Spinal cord (tissue), 10 donors: Measurements from ENCODE around the gene TMPRSS9. TPM values are rescaled to one million over a fixed set of nuclear protein-coding genes. Genes with fewer than 3 reads are reported as not detected.
"Not testable (repeated sequence)": the region's sequence is repeated elsewhere in the genome, so short reads cannot be mapped to it uniquely, and the experiment has no call there.

ENCODE experiments used
- DNase-seq, 6 donors: peaks; one replicate each; pipeline versions ENCODE4 v3.0.0 to v3.0.0-alpha.2; 2013 to 2015; ENCODE audit warnings: low spot score in 6 of 6, low read depth in 4 of 6
- H3K27ac ChIP-seq: one replicate; pipeline ENCODE4 v1.5.1; 2013; ENCODE audit warnings: low read depth, low read length, control low read depth
- H3K27me3 ChIP-seq: one replicate; pipeline ENCODE4 v1.6.1; 2013; ENCODE audit warnings: low read length; ENCODE audit not compliant: control insufficient read depth, insufficient read depth
- H3K36me3 ChIP-seq: one replicate; pipeline ENCODE4 v1.6.1; 2013; ENCODE audit warnings: low read length; ENCODE audit not compliant: control insufficient read depth, insufficient read depth
- H3K4me1 ChIP-seq: one replicate; pipeline ENCODE4 v1.6.1; 2013; ENCODE audit warnings: low read length; ENCODE audit not compliant: control insufficient read depth, insufficient read depth
- H3K4me3 ChIP-seq: one replicate; pipeline ENCODE4 v1.5.1; 2013; ENCODE audit warnings: low read depth, low read length, control low read depth
- H3K9me3 ChIP-seq: one replicate; pipeline ENCODE4 v1.6.1; 2013; ENCODE audit warnings: low read length; ENCODE audit not compliant: control insufficient read depth, insufficient read depth
- WGBS: methylation state at CpG from one replicate; pipeline ENCODE4 v1.1.5; 2013; ENCODE audit warnings: missing lambda C conversion rate; ENCODE audit not compliant: insufficient coverage; 5-methylcytosine and 5-hydroxymethylcytosine counted together
- polyA plus RNA-seq, 2 donors: library from polyadenylated mRNA; unstranded; fragments of 120-200 nt; gene quantifications; one replicate each; pipeline ENCODE4 v1.2.1, GENCODE V29; 2013; ENCODE audit not compliant: insufficient read length in 2 of 2
- total RNA-seq, 2 donors: library from RNA; depleted of rRNA in 1 of 2; stranded (reverse); fragments of 120-200 nt in 1 of 2; fragments of >200 nt in 1 of 2; gene quantifications; one replicate each; pipeline versions ENCODE4 v1.2.3 to v1.2.4, GENCODE V29; 2013 to 2014
- donor health status: healthy.

TMPRSS9 gene
- total and polyA plus RNA-seq, 4 donors: 0.33 to 3.8 (median 1.4) TPM

DNA sequence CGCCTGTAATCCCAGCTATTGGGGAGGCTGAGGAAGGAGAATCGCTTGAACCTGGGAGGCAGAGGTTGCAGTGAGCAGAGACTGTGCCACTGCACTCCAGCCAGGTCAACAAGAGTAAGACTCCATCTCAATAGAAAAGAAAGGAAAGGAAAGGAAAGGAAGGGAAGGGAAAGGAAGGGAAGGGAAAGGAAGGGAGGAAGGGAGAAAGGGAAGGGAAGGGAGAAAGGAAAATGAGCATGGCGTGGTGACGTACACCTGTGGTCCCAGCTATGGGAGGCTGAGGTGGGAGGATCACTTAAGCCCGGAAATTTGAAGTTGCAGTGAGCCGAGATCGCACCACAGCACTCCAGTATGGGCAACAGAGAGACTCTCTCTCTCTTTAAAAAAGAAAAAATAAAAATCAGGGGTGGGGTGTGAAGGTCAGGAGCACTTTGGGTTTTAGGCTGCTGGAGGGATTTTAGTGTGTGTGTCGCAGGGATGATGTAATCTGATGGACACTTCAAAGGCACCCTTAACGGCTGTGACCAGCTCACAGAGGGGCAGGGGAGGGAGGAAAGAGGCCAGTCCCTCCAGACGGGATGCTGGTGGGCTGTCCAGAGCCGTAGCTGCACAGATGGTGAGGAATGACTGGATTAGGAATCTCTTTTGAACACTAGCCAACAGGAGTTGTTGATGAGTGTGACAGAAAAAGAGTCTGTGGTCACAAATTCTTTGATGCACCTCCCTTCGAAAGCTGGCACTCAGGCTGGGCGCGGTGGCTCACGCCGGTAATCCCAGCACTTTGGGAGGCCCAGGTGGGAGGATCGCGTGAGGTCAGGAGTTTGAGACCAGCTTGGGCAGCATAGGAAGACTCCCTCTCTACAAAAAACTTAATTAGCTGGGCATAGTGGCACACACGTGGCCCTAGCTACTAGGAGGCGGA lies 27.6 kb downstream of the TMPRSS9 start:
- 67% methylated on average over 14 of the region's 20 CpGs for WGBS
- DNase-seq: no peak
- H3K4me1 ChIP-seq: peaks cover 11% of the 10 kb centered on the region
- H3K36me3 ChIP-seq: no peaks in the 10 kb centered on the region
- no peaks in the 10 kb centered on the region for H3K27me3 ChIP-seq
- H3K9me3 ChIP-seq: no peaks in the 10 kb centered on the region
- no peak overlapping the region for H3K4me3 ChIP-seq
- no peak overlapping the region for H3K27ac ChIP-seq

DNA sequence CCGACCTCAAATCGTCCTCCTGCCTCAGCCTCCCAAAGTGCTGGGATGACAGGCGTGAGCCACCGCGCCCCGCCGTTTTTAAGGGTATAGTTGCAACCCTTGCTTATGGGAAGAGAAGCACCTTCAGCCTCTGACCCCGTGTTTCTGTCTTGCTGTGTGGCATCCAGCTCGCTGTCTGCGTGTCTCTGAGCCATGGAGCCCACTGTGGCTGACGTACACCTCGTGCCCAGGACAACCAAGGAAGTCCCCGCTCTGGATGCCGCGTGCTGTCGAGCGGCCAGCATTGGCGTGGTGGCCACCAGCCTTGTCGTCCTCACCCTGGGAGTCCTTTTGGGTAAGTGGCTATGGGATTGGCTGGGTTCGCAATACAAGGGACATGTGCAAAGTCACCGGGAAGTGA lies 29.5 kb downstream of the TMPRSS9 start:
- Histone ChIP-seq H3K9me3 (no peaks in the 10 kb centered on the region), H3K4me1 (peaks cover 5% of the 10 kb centered on the region), H3K27ac (no peak overlapping the region), H3K36me3 (no peaks in the 10 kb centered on the region), H3K4me3 (no peak overlapping the region), H3K27me3 (no peaks in the 10 kb centered on the region)
- no peak for DNase-seq
- 88% methylated on average over 21 of the region's 21 CpGs for WGBS

GRCh38 chr19:2391118-2391725 lies 31.2 kb downstream of the TMPRSS9 start:
- H3K36me3 ChIP-seq: no peaks in the 10 kb centered on the region
- H3K4me1 ChIP-seq: no peaks in the 10 kb centered on the region
- peak in 5 of 6 donors; percentile 9 to 91 (median 49) for DNase-seq
- H3K27me3 ChIP-seq: no peaks in the 10 kb centered on the region
- no peak overlapping the region for H3K27ac ChIP-seq
- H3K9me3 ChIP-seq: no peaks in the 10 kb centered on the region
- WGBS: 0% methylated on average over 4 of the region's 10 CpGs
- no peak overlapping the region for H3K4me3 ChIP-seq

DNA sequence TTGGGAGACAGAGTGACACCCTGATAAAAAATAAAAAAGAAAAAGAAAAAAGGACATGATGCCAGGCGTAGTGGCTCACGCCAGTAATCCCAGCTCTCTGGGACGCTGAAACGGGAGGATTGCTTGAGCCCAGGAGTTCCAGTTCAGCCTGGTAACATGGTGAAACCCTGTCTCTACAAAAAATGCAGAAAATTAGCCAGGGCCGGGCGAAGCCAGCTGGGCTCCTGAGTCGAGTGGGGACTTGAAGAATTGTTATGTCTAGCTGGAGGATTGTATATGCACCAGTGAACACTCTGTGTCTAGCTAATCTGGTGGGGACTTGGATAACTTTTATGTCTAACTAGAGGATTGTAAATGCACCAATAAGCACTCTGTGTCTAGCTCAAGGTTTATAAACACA lies 32.3 kb downstream of the TMPRSS9 start:
- peak in 1 of 6 donors; percentile 16 for DNase-seq
- Histone ChIP-seq H3K4me3 (no peak overlapping the region), H3K4me1 (no peaks in the 10 kb centered on the region), H3K27ac (no peak overlapping the region), H3K27me3 (no peaks in the 10 kb centered on the region), H3K36me3 (no peaks in the 10 kb centered on the region), H3K9me3 (no peaks in the 10 kb centered on the region)
- WGBS: 35% methylated on average over 7 of the region's 7 CpGs

DNA sequence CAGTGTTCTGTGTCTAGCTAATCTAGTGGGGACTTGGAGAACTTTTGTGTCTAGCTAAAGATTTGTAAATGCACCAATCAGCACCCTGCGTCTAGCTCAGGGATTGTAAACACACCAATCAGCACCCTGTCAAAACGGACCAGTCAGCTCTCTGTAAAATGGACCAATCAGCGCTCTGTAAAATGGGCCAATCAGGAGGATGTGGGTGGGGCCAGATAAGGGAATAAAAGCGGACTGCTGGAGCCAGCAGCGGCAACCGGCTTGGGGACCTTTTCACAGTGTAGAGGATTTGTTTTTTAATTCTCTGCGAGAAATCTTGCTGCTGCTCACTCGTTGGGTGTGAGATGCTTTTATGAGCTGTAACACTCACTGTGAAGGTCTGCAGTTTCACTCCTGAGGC lies 32.8 kb downstream of the TMPRSS9 start:
- H3K27me3 ChIP-seq, H3K36me3 ChIP-seq, H3K4me1 ChIP-seq, H3K27ac ChIP-seq, DNase-seq, H3K9me3 ChIP-seq, H3K4me3 ChIP-seq: not testable (repeated sequence)
- WGBS: 85% methylated on average over 6 of the region's 8 CpGs

DNA sequence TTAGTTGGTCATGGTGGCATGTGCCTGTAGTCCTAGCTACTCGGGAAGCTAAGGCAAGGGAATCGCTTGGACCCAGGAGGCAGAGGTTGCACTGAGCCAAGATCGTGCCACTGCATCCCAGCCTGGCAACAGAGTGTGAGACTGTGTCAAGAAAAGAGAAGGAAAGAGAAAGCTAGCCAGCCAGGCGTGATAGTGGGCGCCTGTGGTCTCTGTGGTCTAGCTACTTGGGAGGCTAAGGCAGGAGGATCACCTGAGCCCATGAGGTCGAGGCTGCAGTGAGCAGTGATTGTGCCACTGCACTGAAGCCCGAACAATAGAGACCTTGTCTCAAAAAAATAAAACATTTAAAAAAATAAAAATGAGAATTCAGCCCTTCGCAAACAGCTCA lies 34.0 kb downstream of the TMPRSS9 start:
- Histone ChIP-seq H3K9me3 (no peaks in the 10 kb centered on the region), H3K27me3 (no peaks in the 10 kb centered on the region), H3K27ac (no peak overlapping the region), H3K4me3 (no peak overlapping the region), H3K36me3 (no peaks in the 10 kb centered on the region), H3K4me1 (no peaks in the 10 kb centered on the region)
- 67% methylated on average over 2 of the region's 8 CpGs for WGBS
- no peak for DNase-seq

DNA sequence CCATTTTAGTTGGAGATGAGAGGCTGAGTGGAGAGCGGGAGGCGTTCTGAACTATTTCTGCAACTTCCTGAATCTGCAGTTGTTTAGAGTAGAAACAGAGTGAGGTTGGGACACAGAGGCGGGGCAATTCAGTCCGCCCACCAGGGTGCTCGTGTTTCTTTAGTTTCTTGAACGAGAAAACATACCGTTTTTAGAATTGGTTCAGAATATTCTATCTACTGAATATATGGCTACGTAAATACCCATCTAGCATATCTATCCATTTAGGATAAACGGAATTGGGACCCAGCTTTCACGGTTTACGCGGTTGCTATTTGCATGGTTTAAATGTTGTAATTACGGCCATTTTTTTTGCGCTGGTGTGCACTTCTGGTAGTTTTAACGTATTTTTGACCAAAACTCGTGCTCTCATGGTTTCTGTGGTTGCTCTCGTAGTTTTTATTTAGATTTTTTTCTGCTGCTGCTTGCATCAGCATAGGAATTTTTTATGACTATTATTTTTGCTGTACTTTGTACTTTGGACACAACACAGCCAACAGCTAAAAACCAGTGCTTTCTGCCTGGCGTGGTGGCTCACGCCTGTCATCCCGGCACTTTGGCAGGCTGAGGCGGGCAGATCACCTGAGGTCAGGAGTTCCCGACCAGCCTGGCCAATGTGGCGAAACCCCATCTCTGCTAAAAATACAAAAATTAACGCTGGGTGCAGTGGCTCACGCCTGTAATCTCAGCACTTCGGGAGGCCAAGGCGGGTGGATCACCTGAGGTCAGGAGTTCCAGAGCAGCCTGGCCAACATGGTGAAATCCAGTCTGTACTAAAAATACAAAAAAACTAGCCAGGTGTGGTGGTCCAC lies 34.6 kb downstream of the TMPRSS9 start:
- no peak overlapping the region for H3K27ac ChIP-seq
- no peaks in the 10 kb centered on the region for H3K36me3 ChIP-seq
- 91% methylated on average over 14 of the region's 27 CpGs for WGBS
- no peak for DNase-seq
- no peaks in the 10 kb centered on the region for H3K27me3 ChIP-seq
- no peaks in the 10 kb centered on the region for H3K9me3 ChIP-seq
- H3K4me1 ChIP-seq: no peaks in the 10 kb centered on the region
- no peak overlapping the region for H3K4me3 ChIP-seq

GRCh38 chr19:2395293-2395829 lies 35.3 kb downstream of the TMPRSS9 start:
- H3K36me3 ChIP-seq, H3K9me3 ChIP-seq, H3K27ac ChIP-seq, DNase-seq, H3K4me1 ChIP-seq, H3K4me3 ChIP-seq, H3K27me3 ChIP-seq: not testable (repeated sequence)
- 97% methylated on average over 18 of the region's 18 CpGs for WGBS

DNA sequence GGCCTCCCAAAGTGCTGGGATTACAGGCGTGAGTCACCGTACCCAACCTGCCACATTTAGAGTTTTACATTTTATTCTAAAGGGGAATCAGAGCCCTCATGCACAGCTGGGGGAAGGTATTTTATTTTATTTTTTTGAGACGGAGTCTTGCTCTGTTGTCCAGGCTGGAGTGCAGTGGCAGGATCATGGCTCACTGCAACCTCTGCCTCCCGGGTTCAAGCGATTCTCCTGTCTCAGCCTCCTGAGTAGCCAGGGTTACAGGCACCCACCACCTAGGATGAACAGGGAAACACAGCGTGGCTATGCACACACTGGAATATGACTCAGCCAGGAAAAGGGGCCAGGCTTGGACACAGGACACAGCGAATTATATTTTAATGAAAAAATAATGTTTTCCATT lies 37.1 kb downstream of the TMPRSS9 start:
- not testable (repeated sequence) for H3K27ac ChIP-seq, H3K4me1 ChIP-seq, H3K36me3 ChIP-seq, H3K4me3 ChIP-seq, H3K27me3 ChIP-seq, DNase-seq, H3K9me3 ChIP-seq
- 95% methylated on average over 5 of the region's 7 CpGs for WGBS
